Panc1 (cell line): Measurements from ENCODE around the gene CLEC2L. TPM values are rescaled to one million over a fixed set of nuclear protein-coding genes. Genes with fewer than 3 reads are reported as not detected.

Experiments
- ATAC-seq: fragments of 200-7000 bp; cut with Tn5 transposase; 2 replicates; pipeline ENCODE4 v1.9.1; 2020; ENCODE audit warnings: mild to moderate bottlenecking, moderate library complexity
- BruUV-seq: library from RNA; stranded (reverse); fragments of 400-500 nt; replicated peaks from 2 replicates; lab custom pipeline; 2021; lab: Mats Ljungman, UMichigan
- CTCF ChIA-PET: fragments of 300-600 bp; sonication (Branson Sonifier 250); formaldehyde crosslinking; loops from one replicate; lab custom pipeline; 2022; ENCODE audit warnings: antibody characterized with exemption; lab: Charles Lee
- POLR2A ChIA-PET: fragments of 300-600 bp; sonication (Branson Sonifier 250); formaldehyde crosslinking; loops from one replicate; lab custom pipeline; 2022; ENCODE audit warnings: antibody characterized with exemption; lab: Charles Lee
- DNase-seq: peaks from one replicate; pipeline ENCODE4 v3.0.0-alpha.2; 2010; ENCODE audit warnings: low read depth, low spot score
- H3K27ac ChIP-seq: 2 replicates; pipeline ENCODE4 v1.5.1; 2011; ENCODE audit warnings: mild to moderate bottlenecking, low read length, inconsistent platforms
- H3K27me3 ChIP-seq: fragments of 200-500 bp; sonication (Bioruptor generic); 2 replicates; pipeline ENCODE4 v1.6.0; 2014; ENCODE audit warnings: low read length, inconsistent platforms; ENCODE audit not compliant: control insufficient read depth, insufficient read depth
- H3K36me3 ChIP-seq: fragments of 200-500 bp; sonication (Bioruptor generic); 2 replicates; pipeline ENCODE4 v1.5.1; 2014; ENCODE audit warnings: inconsistent platforms, mild to moderate bottlenecking, low read length, moderate library complexity; ENCODE audit not compliant: control insufficient read depth, insufficient read depth
- H3K4me1 ChIP-seq: 2 replicates; pipeline ENCODE4 v1.5.1; 2011; ENCODE audit warnings: inconsistent platforms, mild to moderate bottlenecking, low read length, moderate library complexity; ENCODE audit not compliant: control insufficient read depth, insufficient read depth
- H3K4me3 ChIP-seq, 2 experiments: 2 replicates each; pipeline ENCODE4 v1.5.1; 2011 to 2012; ENCODE audit warnings: low read depth in 2 of 2, low read length in 2 of 2, mild to moderate bottlenecking in 2 of 2, inconsistent platforms in 1 of 2, moderate library complexity in 1 of 2
- H3K9me3 ChIP-seq: fragments of 200-500 bp; sonication (Bioruptor generic); 2 replicates; pipeline ENCODE4 v1.5.1; 2014; ENCODE audit warnings: low read depth, mild to moderate bottlenecking, inconsistent platforms, low read length, moderate library complexity; ENCODE audit not compliant: control insufficient read depth, insufficient read depth
- CTCF ChIP-seq: fragments of 450-650 bp; IDR thresholded peaks from 2 replicates; pipeline ENCODE4 v1.5.1; 2017; ENCODE audit warnings: mild to moderate bottlenecking
- POLR2AphosphoS5 ChIP-seq: IDR thresholded peaks from 2 replicates; pipeline ENCODE4 v1.6.1; 2012; ENCODE audit warnings: mild to moderate bottlenecking, low read depth, low read length, moderate library complexity
- REST ChIP-seq, 2 experiments: IDR thresholded peaks; 2 replicates each; pipeline ENCODE4 v1.6.1; 2011 to 2012; ENCODE audit warnings: low read depth in 2 of 2, control low read depth in 1 of 2, low read length in 1 of 2, mild to moderate bottlenecking in 1 of 2, moderate library complexity in 1 of 2; ENCODE audit not compliant: insufficient read depth in 1 of 2
- SIN3A ChIP-seq: IDR thresholded peaks from 2 replicates; pipeline ENCODE4 v1.6.1; 2012; ENCODE audit warnings: low read depth, mild to moderate bottlenecking, low read length, moderate library complexity, borderline replicate concordance; ENCODE audit not compliant: insufficient read depth
- TCF7L2 ChIP-seq: IDR thresholded peaks from 2 replicates; pipeline ENCODE4 v1.6.1; 2011; ENCODE audit warnings: mild to moderate bottlenecking, low read depth, low read length, inconsistent platforms
- in situ Hi-C: cut with HindIII; loops from 2 replicates; pipeline ENCODE4 v1.10.0; 2016; ENCODE audit warnings: low sequenced_read_pairs, low pct_unique_long_range_greater_than_20kb
- intact Hi-C: fragments of 100-400 bp; cut with micrococcal nuclease; formaldehyde crosslinking; loops from one replicate; pipeline ENCODE4 v1.10.0; 2022; ENCODE audit not compliant: unreplicated experiment
- total RNA-seq: library from RNA; stranded (reverse); gene quantifications from one replicate; pipeline ENCODE4 v1.2.1, GENCODE V29; 2021; ENCODE audit not compliant: unreplicated experiment

The CLEC2L gene
- total RNA-seq, 1 experiment from 2014 or later: not detected

GRCh38 chr7:139487366-139488080 is 36.0 kb upstream of the CLEC2L start:
- TF ChIP-seq POLR2AphosphoS5 (no peak), REST (IDR thresholded peaks at IDR 0.05; ENCODE audit: insufficient read depth in 1 of 2, low read depth in 2 of 2, low read length in 1 of 2) (no peak), TCF7L2 (no peak), SIN3A (no peak), CTCF (no peak)
- no peak for DNase-seq
- intact Hi-C loops (no loop called here), in situ Hi-C loops (no loop called here)
- ChIA-PET CTCF (no interaction called here), POLR2A (interaction anchor here (0.6 kb wide), 1 partner anchor 336 kb away, joined by 4 read pairs; no protein-coding TSS in a partner anchor)
- Histone ChIP-seq H3K27me3 (no peaks in the 10 kb centered on the region), H3K4me1 (no peaks in the 10 kb centered on the region), H3K4me3 (no peak overlapping the region), H3K9me3 (no peaks in the 10 kb centered on the region), H3K36me3 (no peaks in the 10 kb centered on the region), H3K27ac (no peak overlapping the region)
- BruUV-seq: no TSS peak
- no peak for ATAC-seq

GRCh38 chr7:139488810-139489209 is 34.7 kb upstream of the CLEC2L start:
- in situ Hi-C loops: no loop called here
- no peak overlapping the region for H3K27ac ChIP-seq
- BruUV-seq: no TSS peak
- DNase-seq: no peak
- TF ChIP-seq POLR2AphosphoS5 (no peak), REST (IDR thresholded peaks at IDR 0.05; ENCODE audit: insufficient read depth in 1 of 2, low read depth in 2 of 2, low read length in 1 of 2) (no peak), CTCF (no peak), TCF7L2 (no peak), SIN3A (no peak)
- intact Hi-C loops: no loop called here
- H3K4me1 ChIP-seq: no peaks in the 10 kb centered on the region
- H3K36me3 ChIP-seq: no peaks in the 10 kb centered on the region
- no peaks in the 10 kb centered on the region for H3K27me3 ChIP-seq
- 0 out of 2 replicates have a peak, but pooled peaks have one; percentile 28 for ATAC-seq
- no peaks in the 10 kb centered on the region for H3K9me3 ChIP-seq
- CTCF ChIA-PET: interaction anchor here (0.6 kb wide), 1 partner anchor 130 kb away, joined by 3 read pairs; no protein-coding TSS in a partner anchor
- no peak overlapping the region for H3K4me3 ChIP-seq
- POLR2A ChIA-PET: no interaction called here
